KOPT-K1 (cell line): Measurements from ENCODE around the gene CCNK.

Experiments
- H3K27ac ChIP-seq: fragments of 200-600 bp; sonication (generic); 2 replicates; pipeline ENCODE4 v1.5.1; 2016; ENCODE audit warnings: antibody characterized with exemption, mild to moderate bottlenecking, low read depth, low read length; ENCODE audit not compliant: poor library complexity, severe bottlenecking
- H3K36me3 ChIP-seq: fragments of 200-600 bp; sonication (generic); 2 replicates; pipeline ENCODE4 v1.5.1; 2017; ENCODE audit warnings: antibody characterized with exemption, mild to moderate bottlenecking, low read length, moderate library complexity; ENCODE audit not compliant: insufficient read depth
- H3K9me3 ChIP-seq: fragments of 200-600 bp; sonication (generic); 2 replicates; pipeline ENCODE4 v1.5.1; 2017; ENCODE audit warnings: antibody characterized with exemption, low read length, mild to moderate bottlenecking; ENCODE audit not compliant: insufficient read depth, poor library complexity, severe bottlenecking

Gene CCNK

DNA sequence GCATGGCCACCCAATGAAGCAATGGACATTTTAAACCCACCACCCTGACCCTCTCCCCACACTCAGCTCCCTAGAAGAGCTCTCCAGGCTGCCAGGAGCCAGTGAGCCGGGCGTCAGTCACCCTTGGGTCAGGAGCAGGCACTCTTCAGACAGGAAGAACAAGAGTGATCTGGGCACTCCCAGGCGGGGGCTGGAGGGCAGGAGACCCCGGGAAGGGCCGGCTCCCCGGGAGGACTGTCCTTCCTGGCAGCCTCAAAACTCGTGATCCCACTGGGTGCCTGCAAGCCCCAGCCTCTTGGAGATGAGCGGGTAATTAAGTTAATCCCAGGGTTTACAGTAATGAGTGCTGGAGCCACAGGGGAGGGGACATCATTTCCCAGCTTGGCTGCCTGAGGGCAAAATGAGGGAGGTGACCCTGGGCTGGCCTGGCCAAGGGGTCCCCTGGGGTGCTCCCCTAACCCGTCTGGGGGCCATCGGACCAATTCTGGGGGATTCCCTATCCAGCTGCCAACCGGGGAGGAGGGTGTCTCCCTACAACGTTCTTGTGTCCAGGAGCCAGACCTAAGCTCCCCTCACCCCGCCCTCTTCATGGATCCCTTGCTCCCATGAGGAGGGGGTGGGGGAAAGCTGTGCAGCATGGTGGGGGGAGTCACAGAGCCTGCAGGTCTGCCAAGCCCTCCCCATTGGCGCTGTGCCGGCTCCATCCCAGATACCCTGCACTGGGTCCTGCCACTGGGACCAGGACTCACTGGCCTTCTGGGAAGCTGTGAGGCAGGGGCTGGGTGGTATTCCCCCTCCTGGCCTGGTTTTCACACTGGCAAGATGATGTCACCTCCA, 59.2 kb downstream of the CCNK start:
- Histone ChIP-seq H3K36me3 (no peaks in the 10 kb centered on the region; the same call in 1 of the 2 replicates), H3K27ac (no peak overlapping the region), H3K9me3 (no peaks in the 10 kb centered on the region)

DNA sequence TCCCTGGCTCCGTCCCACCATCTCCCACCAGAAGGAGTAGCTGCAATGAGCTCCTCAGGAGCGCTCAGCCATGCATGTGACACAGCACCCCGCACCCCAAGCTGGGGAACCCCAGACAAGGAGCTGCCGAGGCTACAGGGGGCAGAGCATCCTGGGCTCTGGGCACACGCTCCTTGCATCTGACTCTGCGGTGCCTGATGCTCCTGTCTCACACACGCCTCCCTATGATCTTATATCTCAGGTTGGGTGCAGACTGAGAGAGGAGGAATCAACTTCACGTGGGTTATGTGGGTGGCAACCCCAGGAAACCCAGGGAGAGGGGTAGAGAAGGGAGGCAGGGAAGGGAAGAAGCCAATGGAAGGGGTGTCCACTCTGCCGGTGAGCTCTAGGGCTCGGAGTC, 60.0 kb downstream of the CCNK start:
- H3K27ac ChIP-seq: no peak overlapping the region
- no peaks in the 10 kb centered on the region for H3K36me3 ChIP-seq
- H3K9me3 ChIP-seq: no peaks in the 10 kb centered on the region

DNA sequence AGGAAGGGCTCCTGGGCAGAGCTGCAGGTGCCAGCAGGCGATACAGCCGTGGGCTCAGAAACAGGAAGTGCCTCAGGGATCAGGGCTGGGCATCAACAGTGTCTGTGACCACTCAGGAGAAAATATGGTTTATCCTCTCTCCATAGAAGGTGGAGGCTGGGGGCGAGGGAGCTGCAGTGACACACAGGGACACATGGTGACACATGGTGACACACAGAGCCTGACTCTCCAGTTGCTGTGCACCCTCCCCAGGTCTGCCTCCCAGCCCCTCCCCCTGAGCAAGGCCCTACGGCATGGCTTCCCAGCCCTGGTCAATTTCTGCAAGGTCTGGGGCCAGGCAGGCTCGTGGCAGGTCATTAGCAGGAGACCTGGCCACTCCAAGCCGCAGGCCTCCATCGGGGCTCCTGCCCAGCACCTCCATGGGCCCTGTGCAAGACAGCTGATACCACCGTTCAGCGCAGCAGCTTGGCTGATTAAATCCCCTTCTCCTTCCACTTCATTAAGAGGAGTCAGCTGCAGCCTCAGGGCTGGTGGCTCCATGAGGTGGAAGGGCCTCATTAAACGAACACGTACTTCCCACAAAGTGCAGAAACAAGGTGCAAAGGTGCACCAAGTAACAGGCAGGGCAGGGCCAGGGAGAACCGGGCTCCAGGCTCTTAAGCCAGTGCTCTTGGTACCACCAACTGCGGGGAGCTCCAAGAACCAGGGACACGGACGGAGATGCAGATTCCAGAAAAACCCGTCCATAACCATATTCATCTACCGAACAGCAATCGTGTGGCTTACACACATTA, 60.7 kb downstream of the CCNK start:
- Histone ChIP-seq H3K36me3 (no peaks in the 10 kb centered on the region), H3K27ac (no peak overlapping the region), H3K9me3 (no peaks in the 10 kb centered on the region)

DNA sequence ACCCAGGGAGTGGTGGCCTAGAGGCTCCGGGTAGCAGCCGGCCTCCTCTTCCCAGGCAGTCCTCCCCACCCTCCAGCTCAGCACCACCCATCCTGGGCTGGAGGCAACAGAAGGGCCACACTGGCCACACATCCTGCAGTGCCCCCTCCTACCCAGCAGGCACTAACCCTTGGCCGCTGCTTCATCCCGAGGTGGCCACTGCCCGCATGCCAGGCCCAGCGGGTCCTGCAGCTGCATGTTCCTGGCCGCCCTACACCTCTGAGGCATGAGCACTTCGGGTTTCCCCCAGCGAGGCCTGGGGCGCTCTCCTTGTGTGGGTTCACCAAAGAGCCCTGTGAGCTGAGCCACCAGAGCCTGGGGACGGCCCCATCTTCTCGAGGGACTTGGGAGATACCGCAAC, 61.4 kb downstream of the CCNK start:
- Histone ChIP-seq H3K27ac (no peak overlapping the region), H3K36me3 (no peaks in the 10 kb centered on the region), H3K9me3 (no peaks in the 10 kb centered on the region)

DNA sequence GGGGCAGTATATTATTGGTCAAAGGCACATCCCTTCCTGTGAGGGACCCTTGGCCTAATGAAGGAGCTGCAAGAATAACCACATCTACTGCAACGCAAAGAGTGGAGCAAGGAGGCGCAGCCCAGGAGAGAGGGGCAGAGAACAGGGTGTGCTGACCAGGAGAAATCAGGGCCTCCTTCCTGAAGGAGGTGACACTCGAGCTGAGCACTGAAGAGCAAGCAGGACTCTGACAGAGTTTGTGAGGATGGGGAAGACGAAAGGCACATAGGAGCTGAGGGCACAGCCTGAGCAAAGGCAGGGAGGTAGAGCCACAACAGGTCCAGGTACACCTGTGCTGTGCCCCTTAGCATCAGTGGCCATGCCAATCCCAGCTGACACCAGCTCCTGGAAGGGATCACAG, 62.2 kb downstream of the CCNK start:
- Histone ChIP-seq H3K36me3 (no peaks in the 10 kb centered on the region), H3K9me3 (no peaks in the 10 kb centered on the region), H3K27ac (no peak overlapping the region)

DNA sequence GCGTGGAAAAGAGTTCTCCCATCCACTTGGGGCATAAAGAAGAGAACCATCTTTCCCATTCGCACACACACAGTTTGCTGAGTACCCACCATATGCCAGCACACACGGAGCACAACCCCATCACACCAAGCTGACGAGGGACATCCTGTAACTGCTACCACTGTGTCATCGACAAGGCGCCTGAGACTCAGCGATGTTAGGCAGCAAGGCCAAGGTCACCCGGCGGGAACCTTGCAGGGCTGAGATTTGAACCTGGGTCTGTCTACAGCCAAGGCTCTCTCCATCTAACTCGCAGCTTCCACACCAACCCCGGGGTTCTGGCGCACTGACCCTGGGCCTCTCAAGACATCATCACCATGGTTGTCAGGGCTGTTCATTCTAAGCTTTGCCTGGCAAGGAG, 62.8 kb downstream of the CCNK start:
- H3K9me3 ChIP-seq: no peaks in the 10 kb centered on the region
- H3K36me3 ChIP-seq: no peaks in the 10 kb centered on the region
- no peak overlapping the region for H3K27ac ChIP-seq

DNA sequence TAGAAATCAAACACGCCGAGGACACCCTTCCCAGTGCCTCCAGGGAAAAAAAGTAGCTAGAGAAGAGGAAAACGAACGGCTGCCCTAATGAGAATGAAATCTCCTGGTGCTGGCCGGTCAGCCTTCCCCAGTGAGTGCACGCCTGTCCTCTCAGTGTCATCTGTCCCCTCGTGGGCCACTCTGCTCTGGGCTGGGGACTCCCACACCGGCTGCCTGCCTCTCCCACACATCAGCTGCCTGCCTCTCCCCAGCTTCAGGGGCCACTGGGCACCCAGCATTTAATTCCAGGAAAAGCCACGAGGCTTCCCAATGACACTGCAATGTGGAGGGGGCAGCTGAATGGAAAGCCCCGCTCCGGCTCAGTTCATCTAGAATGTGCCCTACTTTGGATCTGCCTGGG, 63.8 kb downstream of the CCNK start:
- Histone ChIP-seq H3K9me3 (no peaks in the 10 kb centered on the region), H3K27ac (no peak overlapping the region), H3K36me3 (no peaks in the 10 kb centered on the region)

DNA sequence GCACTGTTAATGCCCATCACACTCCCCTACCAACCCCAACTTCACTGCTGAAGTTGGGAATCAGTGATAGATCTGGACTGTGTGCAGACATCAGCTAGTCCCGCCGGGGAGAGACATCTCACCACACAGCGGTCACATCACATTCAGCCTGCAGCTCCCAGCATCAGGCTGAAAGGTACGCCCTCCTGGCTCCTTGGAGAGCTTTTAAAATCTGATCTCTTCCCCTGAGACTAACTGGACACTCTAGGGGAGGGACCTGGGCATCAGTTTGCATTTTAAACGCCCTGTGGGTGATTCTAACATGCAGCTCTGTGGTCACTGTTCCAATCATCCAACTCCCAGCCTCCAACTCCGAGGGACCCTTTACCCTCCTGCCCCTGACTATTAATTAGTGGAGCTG, 64.4 kb downstream of the CCNK start:
- Histone ChIP-seq H3K36me3 (no peaks in the 10 kb centered on the region), H3K9me3 (no peaks in the 10 kb centered on the region), H3K27ac (no peak overlapping the region)

DNA sequence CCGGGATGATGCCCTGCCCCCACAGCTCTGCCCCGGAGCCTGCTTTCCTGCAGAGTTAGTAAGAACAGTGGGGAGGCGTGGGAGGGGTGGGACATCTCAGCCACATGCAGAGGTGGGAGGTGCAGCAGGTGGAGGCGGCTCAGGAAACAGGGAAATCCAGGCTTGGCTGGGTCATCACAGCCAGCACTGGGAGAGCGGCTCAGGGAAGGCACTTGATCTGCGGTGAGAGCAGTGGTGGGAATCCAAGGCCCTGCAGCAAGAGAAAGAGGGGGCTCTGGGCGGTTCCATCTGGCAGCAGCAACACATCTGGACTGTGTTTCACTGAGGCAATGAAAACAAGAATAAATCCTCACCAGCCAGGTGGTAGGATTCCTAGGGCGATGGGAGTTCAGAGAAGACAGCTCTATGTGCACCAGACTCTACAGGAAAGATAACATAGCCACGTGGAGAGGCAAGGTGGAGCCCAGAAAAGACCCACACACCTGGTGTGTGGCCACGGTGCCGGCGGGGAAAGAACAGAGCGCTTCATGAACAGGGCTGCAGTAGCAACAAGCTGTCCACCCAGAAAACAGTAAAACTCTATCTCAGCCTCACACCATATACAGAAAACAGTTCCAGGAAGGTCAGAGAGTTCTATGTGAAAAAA, 65.1 kb downstream of the CCNK start:
- Histone ChIP-seq H3K36me3 (no peaks in the 10 kb centered on the region), H3K27ac (no peak overlapping the region), H3K9me3 (no peaks in the 10 kb centered on the region)

DNA sequence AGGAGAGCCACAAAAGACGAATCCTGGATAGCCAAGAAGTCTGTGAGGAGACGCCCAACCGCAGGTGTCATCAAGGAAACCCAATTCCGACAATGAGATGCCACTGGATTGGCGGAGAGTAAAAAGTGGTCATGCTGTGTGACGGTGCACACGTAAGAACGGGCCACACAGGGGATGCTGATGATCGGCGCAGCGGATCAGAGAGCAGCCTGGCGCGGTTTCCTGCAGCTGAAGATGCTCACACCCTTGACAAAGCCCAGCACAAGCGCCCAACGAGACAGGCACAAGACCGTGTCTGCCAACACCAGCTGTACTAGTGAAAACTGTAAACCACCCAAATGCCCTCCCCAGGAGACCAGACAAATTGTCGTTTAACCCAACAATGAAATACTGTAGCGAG, 67.0 kb downstream of the CCNK start:
- H3K9me3 ChIP-seq: no peaks in the 10 kb centered on the region
- no peak overlapping the region for H3K27ac ChIP-seq
- no peaks in the 10 kb centered on the region for H3K36me3 ChIP-seq

DNA sequence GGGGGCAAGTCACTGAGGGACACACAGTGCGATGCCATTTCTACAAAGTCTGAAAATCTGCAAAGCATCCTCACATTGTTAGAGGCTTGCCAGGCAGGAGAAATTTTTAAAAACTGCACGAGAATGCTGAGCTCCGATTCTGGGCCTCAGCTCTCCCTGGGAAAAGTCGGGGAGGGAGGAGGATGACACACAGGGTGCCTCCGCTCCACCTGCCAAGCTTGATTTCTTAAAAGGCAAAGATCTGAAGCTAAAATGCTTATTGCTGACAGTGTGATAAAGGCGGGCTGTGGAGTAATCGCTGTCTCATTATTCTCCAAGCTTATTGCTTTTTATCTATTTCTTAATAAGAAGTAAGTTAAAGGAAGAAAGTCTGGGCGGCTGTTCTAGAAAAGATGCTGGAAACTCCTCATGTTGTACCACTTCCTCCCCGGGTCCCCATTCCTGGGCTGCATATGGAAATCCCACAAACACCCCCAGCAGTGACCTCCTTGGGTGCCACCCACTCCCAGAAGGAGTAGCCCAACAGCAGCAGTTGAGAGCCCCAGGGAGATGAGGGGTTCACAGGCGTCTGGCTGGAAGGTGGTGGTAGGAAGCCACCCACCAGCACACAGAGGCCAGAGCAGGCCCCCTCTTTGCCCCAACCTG, 67.8 kb downstream of the CCNK start:
- Histone ChIP-seq H3K36me3 (no peaks in the 10 kb centered on the region), H3K9me3 (no peaks in the 10 kb centered on the region), H3K27ac (no peak overlapping the region)

DNA sequence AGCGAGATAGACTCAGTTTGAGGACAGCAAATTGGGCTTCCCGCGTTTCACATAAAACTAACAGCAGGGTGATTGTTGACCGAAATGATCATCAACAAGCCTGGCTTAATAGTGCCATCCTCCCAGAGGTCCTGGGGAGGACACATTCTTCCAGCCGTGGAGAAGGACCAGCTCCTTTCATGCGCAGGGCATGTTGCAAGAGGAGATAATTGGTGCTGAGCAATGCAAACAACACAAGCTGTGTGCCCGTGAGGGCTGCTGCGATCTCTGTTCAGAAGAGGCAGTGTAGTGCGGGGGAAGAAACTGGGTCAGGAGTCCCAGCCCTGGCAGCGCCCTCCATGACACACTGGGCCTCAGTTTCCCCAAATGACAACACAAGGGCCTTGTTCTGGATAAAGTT, 68.5 kb downstream of the CCNK start:
- H3K9me3 ChIP-seq: no peaks in the 10 kb centered on the region
- H3K27ac ChIP-seq: no peak overlapping the region
- no peaks in the 10 kb centered on the region for H3K36me3 ChIP-seq

DNA sequence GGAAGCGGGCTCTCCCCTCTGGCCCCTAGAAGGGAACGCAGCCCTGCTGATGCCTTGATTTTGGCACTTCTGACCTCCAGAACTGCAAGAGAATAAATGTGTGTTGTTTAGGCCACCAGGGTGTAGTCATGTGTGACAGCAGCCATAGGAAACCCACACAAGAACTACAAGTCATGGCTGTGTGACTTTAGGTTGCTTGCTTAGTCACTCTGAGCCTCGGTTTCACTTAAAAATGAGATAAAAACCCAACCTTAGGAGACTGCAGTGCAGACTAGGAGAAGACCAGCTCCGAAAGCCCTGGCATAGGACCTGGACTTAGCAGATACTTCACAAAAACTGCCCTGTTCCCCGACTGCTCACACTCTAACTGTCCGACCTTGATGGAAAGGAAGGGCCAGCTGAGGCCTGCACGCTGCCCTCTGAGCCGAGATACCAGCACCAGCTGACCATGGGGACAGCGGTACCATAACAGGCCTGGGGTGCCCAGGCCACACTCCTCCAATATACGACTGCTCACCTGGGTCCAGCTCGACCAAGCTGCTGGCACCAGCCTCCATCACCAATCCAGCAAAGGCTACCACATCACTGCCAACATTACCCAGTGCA, 69.3 kb downstream of the CCNK start:
- no peaks in the 10 kb centered on the region for H3K9me3 ChIP-seq

DNA sequence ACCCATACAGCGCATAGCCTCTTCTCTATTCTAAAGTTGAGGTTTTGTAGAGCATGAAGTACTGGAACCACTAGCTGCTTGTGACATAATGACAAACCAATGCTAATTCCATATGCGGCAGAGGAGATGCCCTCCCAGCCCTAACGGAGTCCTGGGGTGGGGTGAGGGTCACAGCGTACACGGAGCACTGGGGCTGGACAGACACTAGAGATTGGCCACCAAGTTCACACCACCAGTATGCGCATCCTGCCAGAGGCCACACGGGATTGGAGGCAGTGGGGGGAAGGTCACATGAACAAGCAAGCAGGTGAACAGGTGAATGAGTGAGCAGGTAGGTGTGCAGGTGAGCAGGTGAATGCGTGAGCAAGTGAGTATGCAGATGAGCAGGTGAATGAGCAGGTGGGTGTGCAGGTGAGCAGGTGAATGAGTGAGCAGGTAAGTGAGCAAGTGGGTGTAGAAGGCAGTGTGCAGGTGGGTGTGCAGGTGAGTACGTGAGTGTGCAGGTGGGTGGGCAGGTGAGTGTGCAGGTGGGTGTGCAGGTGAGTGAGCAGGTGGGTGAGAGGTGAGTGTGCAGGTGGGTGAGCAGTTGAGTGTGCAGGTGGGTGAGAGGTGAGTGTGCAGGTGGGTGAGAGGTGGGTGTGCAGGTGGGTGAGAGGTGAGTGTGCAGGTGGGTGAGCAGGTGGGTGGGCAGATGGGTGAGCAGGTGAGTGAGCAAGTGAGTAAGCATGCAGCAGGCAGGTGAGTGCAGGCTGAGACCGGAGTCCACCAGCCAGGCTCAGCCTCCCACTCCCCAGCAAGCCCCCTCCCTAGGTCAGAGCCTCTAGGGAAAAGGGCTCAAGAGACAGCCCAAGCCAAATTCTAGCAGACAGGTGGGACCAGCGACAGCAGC, 70.1 kb downstream of the CCNK start:
- Histone ChIP-seq H3K27ac (no peak overlapping the region), H3K9me3 (no peaks in the 10 kb centered on the region), H3K36me3 (no peaks in the 10 kb centered on the region)

More for the DNA sequence above, 69.3 kb downstream of the CCNK start:
- H3K36me3 ChIP-seq: no peaks in the 10 kb centered on the region
- H3K27ac ChIP-seq: no peak overlapping the region
